ENCODE results near the gene TSTD1.
A peak's percentile ranks its signal among the peaks of the same experiment; 100 is the strongest.

TSTD1 gene

GRCh38 chr1:161054232-161054631, 15.5 kb upstream of the TSTD1 start:
- no peak for TF ChIP-seq CTCF (IDR thresholded peaks at IDR 0.05)
- DNase-seq (ENCODE audit: low spot score): no peak
- no peak overlapping the region for H3K27ac ChIP-seq
- H3K4me3 ChIP-seq: no peak overlapping the region

- TF ChIP-seq CTCF (IDR thresholded peaks at IDR 0.05): no peak
- no peak overlapping the region for H3K27ac ChIP-seq
- no peak for DNase-seq (ENCODE audit: low spot score)
- no peak overlapping the region for H3K4me3 ChIP-seq
Measured at GRCh38 chr1:161052899-161053298, 14.1 kb upstream of the TSTD1 start.

- Histone ChIP-seq H3K27ac (no peak overlapping the region), H3K4me3 (no peak overlapping the region)
- no peak for DNase-seq (ENCODE audit: low spot score)
- no peak for TF ChIP-seq CTCF (IDR thresholded peaks at IDR 0.05)
Measured at GRCh38 chr1:161051219-161051618, 12.5 kb upstream of the TSTD1 start.

- no peak for TF ChIP-seq CTCF (IDR thresholded peaks at IDR 0.05)
- DNase-seq (ENCODE audit: low spot score): no peak
- Histone ChIP-seq H3K4me3 (no peak overlapping the region), H3K27ac (no peak overlapping the region)
Measured at GRCh38 chr1:161048949-161049722, 10.4 kb upstream of the TSTD1 start.

- TF ChIP-seq CTCF (IDR thresholded peaks at IDR 0.05): no peak
- Histone ChIP-seq H3K27ac (peak overlapping the region in 1 of 2 donors; percentile 26), H3K4me3 (no peak overlapping the region)
- DNase-seq (ENCODE audit: low spot score): no peak
Measured at GRCh38 chr1:161047436-161048420, 9.0 kb upstream of the TSTD1 start.

- H3K4me3 ChIP-seq: peak overlapping the region; percentile 78
- DNase-seq (ENCODE audit: low spot score): no peak
- H3K27ac ChIP-seq: peak overlapping the region; percentile 89
- TF ChIP-seq CTCF (IDR thresholded peaks at IDR 0.05): no peak
Measured at GRCh38 chr1:161046605-161047228, 8.0 kb upstream of the TSTD1 start.

All from coronary artery (tissue), 2 donors.